ENCODE measurements around the gene ACOT12.

DNA sequence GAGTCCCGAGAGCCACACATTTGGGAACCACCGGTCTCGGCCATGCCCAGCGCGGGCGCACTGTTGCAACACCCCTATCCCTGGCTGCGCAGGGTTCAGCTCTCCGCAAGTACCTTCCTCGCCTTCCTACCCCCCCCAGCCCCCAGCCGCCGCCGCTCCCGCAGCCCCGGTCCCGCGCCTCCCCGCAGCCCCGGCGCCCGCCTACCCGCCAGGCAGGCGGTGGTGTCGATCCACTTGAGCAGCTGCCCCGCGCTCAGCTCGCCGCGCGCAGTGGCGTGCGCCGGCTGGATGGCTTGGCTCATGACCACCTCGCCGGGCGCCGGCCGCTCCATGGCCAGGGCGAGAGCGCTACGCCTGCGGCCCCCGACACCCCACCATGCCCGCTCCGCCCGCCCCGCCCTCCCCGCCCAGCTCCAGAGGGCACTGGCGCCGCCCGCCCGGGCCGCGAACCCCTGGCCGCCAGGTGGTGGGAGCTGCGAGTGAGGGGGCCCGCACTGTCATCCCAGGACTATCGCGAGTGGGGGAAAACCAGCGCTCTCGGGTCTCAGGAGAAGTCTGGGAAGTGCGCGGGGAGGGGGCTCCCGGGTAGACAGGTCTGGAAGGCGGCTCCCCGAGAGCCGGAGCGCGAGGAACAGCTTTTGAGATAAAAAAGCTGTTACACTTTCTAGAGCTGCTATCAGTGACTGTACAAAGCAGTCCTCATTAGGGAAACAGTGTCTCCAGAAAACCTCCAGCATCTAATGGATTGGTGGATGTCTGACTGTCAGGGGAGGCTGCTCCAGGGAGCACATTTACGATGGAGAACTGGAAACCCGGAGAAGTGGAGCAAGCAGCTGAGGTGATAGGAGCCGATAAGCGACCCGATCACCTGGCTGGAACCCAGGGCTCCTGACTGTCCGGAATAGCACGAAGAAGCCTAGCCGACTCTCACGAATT, at the start of gene ACOT12:
- no peak for TF ChIP-seq EZH2phosphoT487 (IDR thresholded peaks at IDR 0.05; ENCODE audit: insufficient read depth, low read depth)
- no peak for TF ChIP-seq EZH2 (IDR thresholded peaks at IDR 0.05; ENCODE audit: insufficient read depth, poor library complexity, severe bottlenecking)

Measured in GM23248 (cell line).